ENCODE results near the gene ZNF423.
A peak's percentile ranks its signal among the peaks of the same experiment; 100 is the strongest.

ZNF423 gene

DNA sequence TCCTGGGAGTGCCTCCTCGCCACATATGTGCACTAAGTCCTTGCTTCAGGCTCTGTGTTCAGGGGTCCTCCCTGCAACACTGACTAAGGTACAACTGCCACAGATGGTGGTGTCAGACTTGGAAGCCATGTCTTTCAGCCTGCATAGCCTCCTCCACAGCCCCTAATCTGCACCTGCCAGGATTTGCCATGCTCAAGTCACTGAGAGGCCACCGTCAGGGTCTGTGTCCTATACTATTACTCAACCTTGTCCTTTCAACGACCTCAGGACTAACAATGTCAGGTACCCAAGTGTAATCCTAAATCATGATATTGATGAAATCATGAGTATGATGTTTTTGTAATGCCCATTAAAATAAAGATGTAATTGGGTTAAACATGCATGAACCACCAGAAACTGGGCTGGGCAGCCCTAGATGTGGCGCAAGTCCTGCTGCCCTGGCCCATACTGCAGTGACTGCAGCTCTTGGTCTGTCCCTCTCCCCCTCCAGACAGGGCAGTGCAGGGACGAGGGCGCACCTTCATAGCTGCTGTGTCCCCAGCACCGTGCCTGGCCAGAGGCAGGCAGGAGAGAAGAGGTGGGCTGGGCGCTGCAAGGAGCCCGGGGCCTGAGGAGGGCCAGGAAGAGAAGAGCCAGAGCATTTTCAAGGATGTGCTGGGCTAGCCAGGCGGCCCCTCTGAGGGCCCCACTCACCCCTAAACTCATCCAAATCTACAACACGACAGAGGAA lies 198.0 kb downstream of the ZNF423 start:
- DNase-seq, result no peak

DNA sequence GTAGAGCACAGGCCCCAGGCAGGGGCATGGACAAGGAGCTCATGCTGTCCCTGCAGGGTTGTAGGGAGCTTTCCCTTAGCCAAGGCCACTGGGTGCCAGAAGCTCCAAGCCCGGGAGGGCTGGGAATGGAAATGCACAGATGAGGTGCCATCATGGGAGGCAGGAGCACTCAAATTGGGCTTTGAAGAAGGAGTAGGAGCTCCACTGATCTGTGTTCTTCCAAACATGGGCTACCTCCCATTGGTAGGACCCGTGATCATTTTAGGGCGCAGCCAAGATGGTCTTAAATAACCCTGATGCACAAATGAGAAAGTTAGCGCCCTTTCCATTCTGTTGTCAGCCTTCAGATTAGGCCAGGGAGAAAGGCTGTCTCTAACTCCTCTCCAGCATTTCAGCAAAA lies 201.5 kb downstream of the ZNF423 start:
- no peak for DNase-seq

DNA sequence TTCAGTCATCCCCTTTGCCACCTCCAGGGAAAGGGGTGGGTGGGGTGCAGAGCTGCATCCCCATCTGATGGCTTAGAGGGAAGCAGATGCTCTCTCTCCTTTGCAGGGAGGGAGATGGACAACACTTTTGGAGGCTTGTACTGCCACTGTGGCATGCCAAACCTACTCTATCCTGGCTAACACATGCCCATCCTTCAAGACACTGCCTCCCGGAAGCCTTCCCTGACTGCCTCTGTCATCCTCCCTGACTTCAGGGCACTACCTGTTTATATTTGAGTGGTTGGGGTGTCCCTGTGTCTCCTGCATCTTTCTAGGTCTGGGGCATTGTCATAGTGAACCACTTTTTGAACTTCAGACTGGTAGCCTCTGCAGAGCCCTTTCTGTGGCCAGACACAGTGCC lies 202.3 kb downstream of the ZNF423 start:
- no peak for DNase-seq

DNA sequence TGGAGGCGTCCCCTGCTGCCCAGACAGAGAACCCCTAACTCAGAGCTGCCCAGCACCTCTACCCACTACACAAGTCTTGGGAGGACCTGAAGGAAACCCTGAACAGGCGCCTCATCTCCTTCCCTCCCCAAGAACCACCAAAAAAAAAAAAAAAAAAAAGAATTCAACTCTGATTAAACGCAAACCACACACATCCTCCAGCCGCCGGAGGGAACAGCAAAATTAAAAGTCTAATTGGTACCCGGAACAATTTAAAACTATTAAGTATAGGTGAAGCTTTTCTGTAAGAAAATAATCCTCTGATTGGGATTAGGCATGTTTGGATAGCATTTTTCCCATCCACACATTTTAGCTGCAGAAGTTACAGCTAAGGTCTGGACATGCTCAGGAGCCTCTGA lies 202.7 kb downstream of the ZNF423 start:
- no peak for DNase-seq

DNA sequence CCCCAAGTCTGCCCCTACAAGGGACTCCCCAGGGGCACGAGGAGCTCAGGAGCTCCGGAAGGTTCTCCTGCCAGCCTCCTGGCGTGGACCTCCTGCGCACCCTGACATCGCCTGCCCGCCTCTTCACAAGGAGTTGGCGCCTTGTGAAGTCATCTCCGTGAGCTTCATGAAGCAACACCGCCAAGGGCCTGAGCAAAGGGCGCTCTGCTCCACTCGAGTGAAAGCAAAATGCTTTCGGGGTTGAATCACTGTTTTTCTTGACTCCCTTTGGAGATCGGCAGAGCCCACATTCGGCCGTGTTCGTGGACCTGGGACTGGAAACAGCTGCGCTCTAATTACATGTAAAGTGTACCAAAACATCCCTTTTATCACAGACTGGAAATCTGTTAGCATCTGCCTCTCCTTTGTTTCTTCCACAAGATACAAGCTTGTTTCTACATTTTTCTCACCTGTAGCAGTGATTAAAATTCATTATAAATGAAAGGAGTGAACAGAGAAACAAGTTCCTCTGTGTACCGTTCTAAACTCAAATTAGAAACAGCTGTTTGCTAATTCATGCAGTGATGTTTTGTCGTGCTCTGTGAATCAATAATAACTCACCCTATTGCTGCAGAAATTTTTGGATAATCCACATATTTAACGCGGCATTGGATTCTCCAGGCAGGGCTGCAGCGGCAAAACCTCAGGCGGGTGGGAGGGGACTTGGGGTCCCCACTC lies 203.3 kb downstream of the ZNF423 start:
- DNase-seq, result no peak

DNA sequence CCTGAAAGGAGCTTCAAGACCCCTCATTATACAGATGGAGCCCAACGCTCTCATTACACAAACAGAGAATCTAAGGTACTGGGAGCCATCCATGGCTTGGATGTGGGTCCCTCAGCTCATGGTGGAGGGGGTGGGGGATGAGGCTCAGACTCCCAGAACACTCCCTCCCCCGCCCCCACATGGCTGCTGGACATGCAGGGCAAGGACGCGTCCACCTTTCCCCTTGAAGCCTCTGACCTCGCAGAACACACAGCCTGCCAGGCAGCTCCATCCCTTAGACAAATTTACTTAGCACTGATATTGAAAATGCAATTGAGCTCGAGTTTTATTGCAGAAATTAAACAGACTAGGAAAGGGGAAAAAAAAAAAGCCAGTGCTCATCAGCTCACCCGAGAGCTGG lies 203.9 kb downstream of the ZNF423 start:
- no peak for DNase-seq

DNA sequence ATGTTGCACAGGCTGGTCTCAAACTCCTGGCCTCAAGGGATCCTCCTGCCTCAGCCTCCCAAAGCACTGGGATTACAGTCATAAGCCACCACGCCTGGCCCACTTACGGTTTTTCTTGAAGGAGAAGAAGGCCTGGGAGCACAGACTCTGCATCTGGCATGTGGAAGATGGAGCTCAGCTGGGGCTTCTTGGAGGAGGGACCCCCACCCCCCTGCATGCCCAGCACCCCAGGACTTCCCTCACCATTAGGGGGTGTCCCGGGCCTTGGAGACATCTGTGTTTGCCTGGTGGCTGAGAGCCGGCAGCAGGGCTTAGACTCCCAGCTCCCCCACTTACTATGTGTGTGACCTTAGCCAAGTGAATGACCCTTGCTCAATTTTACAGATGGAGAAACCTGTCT lies 204.7 kb downstream of the ZNF423 start:
- DNase-seq, result no peak

DNA sequence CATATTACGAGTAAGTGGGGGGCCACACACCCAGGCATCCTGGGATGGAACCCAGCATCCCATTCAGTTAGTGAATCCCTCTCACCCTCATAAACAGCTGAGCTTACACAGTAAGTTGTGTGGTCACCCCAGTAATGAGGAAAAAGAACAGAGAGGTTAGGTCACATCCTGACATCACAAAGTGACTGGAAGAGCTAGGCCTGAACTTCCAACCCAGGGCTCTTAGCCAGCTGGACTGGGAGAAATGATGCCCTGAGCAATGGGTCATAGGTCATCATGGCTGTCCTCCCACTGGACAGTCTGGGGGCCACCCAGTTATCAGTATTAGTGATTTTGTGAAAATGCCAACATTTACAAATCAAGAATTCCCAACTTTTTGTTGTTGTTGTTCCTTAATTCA lies 205.3 kb downstream of the ZNF423 start:
- DNase-seq, result no peak

DNA sequence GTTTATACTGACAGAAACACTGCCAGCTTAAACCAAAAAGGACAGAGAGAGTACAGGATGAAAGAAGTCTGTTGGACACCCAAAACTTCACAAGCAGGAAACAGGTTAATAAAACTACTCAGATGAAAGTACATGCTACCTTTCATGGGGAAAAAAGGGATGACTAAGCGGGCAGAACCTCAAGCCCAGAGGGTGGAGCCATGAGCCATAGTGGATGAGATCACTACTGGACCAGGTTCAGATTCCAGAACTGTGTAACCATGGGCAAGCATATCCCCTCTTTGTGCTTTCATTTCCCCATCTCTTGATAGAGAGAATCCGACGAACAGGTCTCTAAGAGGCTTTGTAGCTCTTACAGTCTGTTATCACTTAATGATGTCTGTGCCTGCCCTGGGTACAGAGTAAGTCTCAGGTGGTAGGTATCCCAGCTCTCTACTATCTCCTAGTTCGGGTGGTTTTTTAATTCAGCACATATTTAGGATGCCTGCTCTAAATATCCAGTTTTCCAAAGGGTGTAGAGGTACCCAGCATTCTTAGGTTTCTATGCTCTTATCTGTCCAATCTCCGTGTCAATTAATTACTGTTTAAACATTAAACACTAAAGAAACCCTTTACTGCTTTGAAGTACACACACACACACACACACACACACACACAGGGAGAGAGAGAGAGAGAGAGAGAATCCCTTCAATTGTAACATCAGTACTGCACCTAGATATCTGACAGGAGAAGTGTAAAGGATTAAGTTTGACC lies 206.7 kb downstream of the ZNF423 start:
- peak; percentile 61 for DNase-seq

DNA sequence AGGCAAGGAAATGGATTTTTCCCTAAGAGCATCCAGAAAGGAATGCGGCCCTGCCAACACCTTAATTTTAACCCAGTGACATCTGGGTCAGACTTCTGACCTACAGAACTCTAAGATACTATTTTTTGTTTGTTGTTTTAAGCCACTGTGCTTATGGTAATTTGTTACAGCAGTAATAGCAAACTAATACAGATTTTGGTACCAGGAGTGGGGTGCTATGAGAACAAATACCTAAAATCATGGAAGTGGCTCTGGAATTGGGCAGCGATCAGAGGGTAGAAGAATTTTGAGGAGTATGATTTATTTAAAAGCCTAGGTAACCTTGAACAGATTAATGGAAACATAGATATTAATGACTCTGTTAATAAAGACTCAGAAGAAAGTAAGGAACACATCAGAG lies 208.2 kb downstream of the ZNF423 start:
- DNase-seq, result no peak

DNA sequence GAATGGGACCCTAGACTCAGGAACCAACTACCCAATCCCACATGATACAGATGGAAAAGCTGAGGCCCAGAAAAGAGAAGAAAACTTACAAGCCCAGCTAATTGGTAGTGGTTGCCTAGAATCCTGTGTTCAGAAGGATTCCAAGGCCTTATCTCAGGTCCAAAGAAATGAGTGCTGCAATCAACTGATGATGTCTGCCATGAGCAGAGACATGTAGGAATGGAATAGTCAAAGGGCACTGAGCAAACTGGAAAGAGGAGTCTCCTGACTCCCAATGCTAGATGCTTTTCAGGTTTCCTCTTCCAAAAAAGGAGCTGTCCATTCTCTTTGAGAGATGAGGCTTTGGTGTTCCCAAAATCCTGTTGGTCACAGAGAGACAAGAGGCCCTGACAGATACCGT lies 210.6 kb downstream of the ZNF423 start:
- no peak for DNase-seq

DNA sequence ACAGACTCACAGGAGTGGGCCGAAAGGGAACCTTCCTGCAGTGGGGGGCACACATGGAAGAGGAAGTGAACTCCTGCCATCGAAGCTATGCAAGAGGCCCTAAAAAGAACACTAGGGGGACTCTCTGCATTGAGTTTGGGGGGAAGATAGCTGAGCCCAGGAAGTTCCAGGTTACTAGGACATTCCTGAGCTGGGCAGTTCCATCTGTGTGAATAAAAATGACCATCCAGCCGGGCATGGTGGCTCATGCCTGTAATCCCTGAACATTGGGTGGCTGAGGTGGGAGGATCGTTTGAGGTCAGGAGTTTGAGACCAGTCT lies 211.8 kb downstream of the ZNF423 start:
- DNase-seq, result peak; percentile 19

DNA sequence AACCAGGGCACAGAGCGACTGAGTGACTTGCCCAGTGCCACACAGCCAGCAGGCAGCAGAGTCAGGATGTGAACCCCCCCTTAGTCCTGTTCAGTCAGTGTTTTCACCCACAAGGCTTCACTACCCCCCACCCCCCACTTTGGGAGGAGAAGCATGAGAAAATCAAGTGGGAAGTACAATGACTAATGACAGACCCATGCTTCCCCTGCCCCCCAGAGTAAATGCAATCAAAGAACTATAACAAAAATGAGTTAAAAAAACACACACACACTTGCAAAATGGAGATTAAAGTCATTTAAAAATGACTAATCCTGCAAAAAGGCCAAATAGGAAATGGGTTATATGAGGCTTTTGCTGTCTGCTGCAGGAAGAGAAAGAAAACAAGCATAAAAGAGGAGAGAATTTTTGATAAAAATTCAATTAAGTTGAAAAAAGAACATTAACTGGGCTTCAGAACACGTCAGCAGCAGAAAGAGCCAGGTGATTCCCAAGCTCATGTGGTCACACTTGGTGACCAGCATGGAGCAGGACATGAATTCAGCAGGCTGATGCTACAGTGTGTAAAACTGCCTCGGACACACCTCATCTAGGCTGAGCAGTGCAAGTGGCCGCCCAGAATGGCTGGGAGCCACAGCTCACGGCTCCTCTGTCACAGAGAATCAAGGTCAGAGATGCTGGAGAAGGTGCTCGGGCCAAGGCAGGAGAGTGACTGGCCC lies 212.3 kb downstream of the ZNF423 start:
- DNase-seq, result peak; percentile 17

DNA sequence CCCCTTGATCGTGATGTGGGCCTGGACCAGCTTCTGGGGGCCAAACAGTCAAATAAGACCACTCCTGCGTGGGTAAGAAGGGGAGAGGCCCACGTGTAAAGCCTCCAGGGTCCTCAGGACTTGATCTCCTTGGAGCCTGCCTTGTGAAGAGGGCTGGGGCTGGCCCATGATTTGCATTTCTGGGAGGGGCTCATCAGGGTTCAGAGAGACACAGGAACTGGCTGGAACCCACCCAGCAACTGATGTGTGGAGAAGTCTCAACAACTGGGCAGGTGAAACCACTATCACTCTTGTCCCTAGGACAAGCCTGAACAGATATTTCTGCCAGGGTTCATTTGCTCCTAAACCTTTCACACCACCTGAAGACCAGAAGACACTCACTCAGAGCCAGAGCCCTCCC lies 214.7 kb downstream of the ZNF423 start:
- DNase-seq, result no peak

DNA sequence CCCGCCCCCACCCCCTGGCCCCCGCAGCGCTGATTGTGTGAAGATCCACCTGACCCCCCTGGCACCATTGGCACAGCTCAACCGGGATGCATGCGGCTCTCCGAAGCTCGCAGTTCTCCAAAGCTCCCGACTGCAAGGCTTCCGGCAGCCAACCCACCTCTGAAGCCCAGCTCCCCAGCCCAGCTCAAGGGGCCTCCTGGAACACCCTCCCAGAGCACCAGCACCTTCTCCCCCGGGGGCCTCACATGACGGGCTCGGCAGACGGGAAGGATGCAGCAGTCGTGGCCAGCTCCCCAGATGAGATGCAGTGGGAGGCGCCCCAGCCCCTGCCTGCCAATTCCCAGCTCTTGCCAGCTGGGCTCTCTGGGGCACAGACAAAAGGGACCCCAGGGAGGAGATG lies 215.3 kb downstream of the ZNF423 start:
- no peak for DNase-seq

DNA sequence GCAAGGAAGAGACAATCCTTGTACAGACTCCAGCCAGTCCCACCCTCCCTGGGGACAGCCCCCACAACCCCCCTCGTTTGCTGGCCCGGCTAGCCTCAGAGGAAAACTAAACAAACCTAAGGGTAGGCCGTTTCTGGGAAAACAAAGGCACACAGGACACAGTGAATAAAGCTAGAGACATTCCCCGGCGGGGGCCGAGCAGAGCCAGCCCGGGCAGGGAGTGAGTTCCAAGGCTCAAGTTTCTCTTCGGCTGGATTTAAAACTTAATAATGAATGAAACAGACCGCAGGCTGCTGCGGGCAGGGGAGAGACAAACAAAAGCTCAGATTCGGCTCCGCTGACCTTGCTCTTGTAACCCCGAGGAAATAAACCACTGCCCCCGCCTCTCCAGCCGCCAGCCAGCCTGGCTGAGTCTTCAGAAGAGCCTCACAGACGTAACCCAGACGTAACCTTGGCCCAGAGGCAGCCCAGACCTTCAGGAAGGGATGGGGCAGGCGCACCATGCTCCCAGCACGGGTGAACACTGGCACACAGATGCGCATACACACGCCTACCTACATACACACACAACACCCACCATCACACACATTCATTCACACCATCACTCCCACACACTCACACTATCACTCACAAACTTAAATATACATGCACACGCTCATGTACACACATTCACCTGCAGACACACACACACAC lies 216.0 kb downstream of the ZNF423 start:
- DNase-seq, result no peak

DNA sequence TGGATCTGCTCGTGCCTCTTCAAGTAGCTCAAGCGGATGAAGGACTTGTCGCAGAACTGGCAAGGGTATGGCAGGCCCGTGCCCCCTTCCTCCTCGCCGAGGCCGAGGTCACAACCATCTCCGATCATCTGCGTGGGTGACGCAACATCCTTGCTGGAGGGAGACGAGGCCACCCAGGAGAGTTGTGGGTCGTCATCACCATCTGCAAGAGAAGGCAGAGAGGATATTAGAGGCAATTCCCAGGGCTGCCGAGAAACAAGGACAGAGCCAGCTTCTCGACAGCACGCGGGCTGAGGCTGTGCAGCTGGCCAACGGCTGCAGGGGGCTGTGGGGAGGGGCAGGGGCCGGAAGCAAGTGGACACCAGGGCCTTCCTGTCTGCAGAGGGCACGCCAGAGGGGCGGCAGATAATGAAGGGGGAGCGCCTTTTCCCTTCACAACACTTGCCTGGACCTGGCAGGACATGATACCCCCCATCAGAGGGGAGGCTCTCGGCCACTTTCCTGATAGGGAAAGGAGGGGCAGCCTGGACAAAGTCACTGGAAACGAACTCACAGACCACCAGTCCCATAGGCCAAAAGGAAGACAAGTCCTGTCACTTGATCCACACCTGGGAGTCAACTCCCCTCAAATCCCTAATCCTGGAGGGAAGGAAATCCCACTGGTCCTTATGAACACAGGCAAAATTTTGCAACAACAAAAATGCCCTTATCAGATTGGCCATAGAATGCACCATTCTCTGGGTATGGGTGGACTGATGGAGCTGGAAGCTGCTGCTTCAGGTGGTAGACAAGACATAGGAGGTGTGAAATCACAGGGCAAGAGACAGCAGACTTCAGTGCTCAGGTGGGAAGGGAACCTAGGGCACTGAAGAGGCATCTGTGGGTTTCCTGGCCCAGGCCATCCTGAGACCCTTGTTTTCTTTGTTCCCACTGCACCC lies 217.0 kb downstream of the ZNF423 start:
- no peak for DNase-seq

DNA sequence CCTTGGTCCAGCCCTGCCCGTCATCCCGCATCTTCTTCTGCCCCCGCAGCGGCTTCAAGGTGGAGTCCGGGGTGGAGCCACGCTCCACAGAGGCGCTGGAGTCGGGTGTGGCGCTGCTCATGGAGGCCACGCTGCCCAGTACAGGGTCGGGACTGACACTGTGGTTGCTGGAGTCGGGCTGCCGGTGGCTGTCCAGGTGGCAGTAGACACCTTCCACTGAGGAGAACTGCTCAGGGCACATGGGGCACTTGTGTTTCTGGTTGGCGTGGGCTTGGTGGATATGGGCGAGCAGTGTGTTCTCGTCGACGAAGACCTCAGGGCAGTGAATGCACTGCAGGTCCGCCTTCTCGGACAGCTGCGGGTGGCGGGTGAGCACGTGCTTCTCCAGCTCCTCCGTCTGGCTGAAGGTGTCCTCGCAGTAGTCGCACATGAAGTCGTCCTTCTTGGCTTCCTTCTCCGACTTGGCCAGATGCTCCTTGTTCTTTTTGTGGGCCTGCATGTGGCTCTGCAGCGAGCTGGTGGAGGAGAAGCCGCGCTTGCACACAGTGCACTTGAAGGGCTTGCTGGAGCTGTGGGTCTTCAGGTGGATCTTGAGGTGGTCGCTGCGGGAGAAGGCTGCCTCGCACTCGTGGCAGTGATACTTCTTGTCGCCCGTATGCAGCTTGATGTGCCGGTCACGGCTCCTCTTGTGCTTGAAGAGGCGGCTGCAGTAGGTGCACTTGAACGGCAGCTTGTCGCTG lies 217.8 kb downstream of the ZNF423 start:
- DNase-seq, result no peak

DNA sequence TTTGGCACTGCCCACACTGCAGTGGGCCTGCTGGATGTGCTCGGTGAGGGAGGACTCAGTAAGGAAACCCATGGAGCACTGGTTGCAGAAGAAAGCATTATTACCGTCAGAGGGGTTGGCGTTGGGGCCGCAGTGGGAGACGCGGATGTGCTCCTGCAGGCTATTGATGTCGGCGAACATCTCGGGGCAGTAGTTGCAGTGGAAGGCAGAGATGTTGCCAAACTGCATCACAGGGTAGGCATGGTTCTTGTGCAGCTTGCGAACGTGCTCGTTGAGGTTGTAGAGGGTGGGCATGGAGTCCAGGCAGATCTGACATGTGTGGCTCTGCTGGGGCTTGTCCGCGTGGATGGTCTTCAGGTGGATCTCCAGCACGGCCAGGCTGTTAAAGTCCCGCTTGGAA lies 218.4 kb downstream of the ZNF423 start:
- DNase-seq, result no peak

DNA sequence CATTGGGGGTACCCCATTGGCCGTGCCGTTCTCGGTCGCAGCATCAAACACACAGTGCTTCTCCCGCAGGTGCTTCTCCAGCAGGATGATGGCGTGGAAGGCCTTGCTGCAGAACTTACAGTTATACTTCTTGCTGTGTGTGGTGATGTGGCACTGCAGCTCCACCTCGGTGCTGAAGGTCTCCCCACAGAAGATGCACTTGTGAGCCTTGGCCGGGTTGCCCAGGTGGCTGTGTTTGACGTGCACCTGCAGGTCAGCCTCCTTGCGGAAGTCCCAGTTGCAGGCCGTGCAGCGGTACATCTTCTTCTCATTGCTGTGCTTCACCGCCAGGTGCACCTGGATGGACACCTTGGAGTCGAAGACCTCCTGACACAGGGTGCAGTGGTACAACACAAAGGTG lies 219.3 kb downstream of the ZNF423 start:
- no peak for DNase-seq

Measured in NCI-H226 (cell line).